ENCODE data around the gene RCC1.

The RCC1 gene

GRCh38 chr1:28494737-28495136, 11.1 kb upstream of the RCC1 start:
- Histone ChIP-seq H3F3A (ENCODE audit: control insufficient read depth, insufficient read depth) (peaks cover 3% of the 10 kb centered on the region; the same call in 1 of the 2 replicates), H3K27me3 (ENCODE audit: control insufficient read depth, low read length) (no peaks in the 10 kb centered on the region), H3K79me2 (ENCODE audit: control insufficient read depth, low read length) (no peaks in the 10 kb centered on the region), H3K9me2 (replicated peaks; ENCODE audit: control insufficient read depth, low read length) (no peaks in the 10 kb centered on the region), H3K4me1 (ENCODE audit: control insufficient read depth, low read length) (peaks cover 7% of the 10 kb centered on the region), H3K36me3 (ENCODE audit: control insufficient read depth, low read length) (peaks cover 17% of the 10 kb centered on the region), H3K4me3 (ENCODE audit: low read length) (no peak overlapping the region), H3K9me3 (ENCODE audit: control insufficient read depth, insufficient read depth, low read length) (no peaks in the 10 kb centered on the region), H3K27ac (ENCODE audit: low read depth, low read length) (no peak overlapping the region), H3K4me2 (ENCODE audit: low read length) (no peak overlapping the region), H4K20me1 (ENCODE audit: control insufficient read depth, insufficient read depth, low read depth, low read length) (no peaks in the 10 kb centered on the region)
- TF ChIP-seq EZH2phosphoT487 (IDR thresholded peaks at IDR 0.05; ENCODE audit: borderline replicate concordance, low read length) (no peak), CTCF (IDR thresholded peaks at IDR 0.05; ENCODE audit: low read depth, low read length, poor library complexity, severe bottlenecking) (no peak)

- H4K20me1 ChIP-seq (ENCODE audit: control insufficient read depth, insufficient read depth, low read depth, low read length): no peaks in the 10 kb centered on the region
- no peaks in the 10 kb centered on the region for H3K79me2 ChIP-seq (ENCODE audit: control insufficient read depth, low read length)
- peaks cover 9% of the 10 kb centered on the region for H3K4me1 ChIP-seq (ENCODE audit: control insufficient read depth, low read length)
- H3K36me3 ChIP-seq (ENCODE audit: control insufficient read depth, low read length): peaks cover 6% of the 10 kb centered on the region
- H3K4me2 ChIP-seq (ENCODE audit: low read length): no peak overlapping the region
- no peaks in the 10 kb centered on the region for H3K9me2 ChIP-seq (replicated peaks; ENCODE audit: control insufficient read depth, low read length)
- H3K27me3 ChIP-seq (ENCODE audit: control insufficient read depth, low read length): no peaks in the 10 kb centered on the region
- no peak overlapping the region for H3K4me3 ChIP-seq (ENCODE audit: low read length)
- no peak for TF ChIP-seq CTCF (IDR thresholded peaks at IDR 0.05; ENCODE audit: low read depth, low read length, poor library complexity, severe bottlenecking)
- no peak for TF ChIP-seq EZH2phosphoT487 (IDR thresholded peaks at IDR 0.05; ENCODE audit: borderline replicate concordance, low read length)
- no peaks in the 10 kb centered on the region for H3K9me3 ChIP-seq (ENCODE audit: control insufficient read depth, insufficient read depth, low read length)
- H3F3A ChIP-seq (ENCODE audit: control insufficient read depth, insufficient read depth): peaks cover 14% of the 10 kb centered on the region
- no peak overlapping the region for H3K27ac ChIP-seq (ENCODE audit: low read depth, low read length)
Observed at GRCh38 chr1:28499553-28499952, 6.3 kb upstream of the RCC1 start.

DNA sequence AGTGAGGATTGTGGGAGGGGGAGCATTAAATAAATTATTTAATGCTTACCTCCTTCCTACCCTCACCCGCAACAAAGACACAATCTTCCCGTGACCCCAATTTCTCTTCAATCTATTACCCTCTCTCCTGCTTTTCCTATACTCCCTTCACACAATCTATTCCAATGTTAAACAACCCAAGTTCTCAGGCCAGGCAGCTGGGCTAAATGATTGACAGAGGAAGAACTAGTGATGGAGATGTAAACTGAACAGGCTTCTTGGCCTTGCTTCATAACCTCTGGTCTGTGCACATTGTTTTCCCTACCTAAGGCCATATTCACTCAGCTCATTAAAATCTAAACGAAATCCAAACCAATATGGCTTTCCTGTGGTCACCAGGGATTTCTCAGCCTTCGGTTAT, 3.9 kb upstream of the RCC1 start:
- H3K79me2 ChIP-seq (ENCODE audit: control insufficient read depth, low read length): peaks cover 18% of the 10 kb centered on the region
- no peaks in the 10 kb centered on the region for H3K9me2 ChIP-seq (replicated peaks; ENCODE audit: control insufficient read depth, low read length)
- H3K4me2 ChIP-seq (ENCODE audit: low read length): no peak overlapping the region
- H3K27me3 ChIP-seq (ENCODE audit: control insufficient read depth, low read length): no peaks in the 10 kb centered on the region; the same call in 1 of the 2 replicates
- H3K36me3 ChIP-seq (ENCODE audit: control insufficient read depth, low read length): peaks cover 17% of the 10 kb centered on the region
- H3K9me3 ChIP-seq (ENCODE audit: control insufficient read depth, insufficient read depth, low read length): no peaks in the 10 kb centered on the region
- peaks cover 31% of the 10 kb centered on the region for H3F3A ChIP-seq (ENCODE audit: control insufficient read depth, insufficient read depth)
- no peaks in the 10 kb centered on the region for H4K20me1 ChIP-seq (ENCODE audit: control insufficient read depth, insufficient read depth, low read depth, low read length)
- TF ChIP-seq EZH2phosphoT487 (IDR thresholded peaks at IDR 0.05; ENCODE audit: borderline replicate concordance, low read length) (no peak), CTCF (IDR thresholded peaks at IDR 0.05; ENCODE audit: low read depth, low read length, poor library complexity, severe bottlenecking) (no peak)
- H3K4me1 ChIP-seq (ENCODE audit: control insufficient read depth, low read length): peaks cover 8% of the 10 kb centered on the region
- no peak overlapping the region for H3K4me3 ChIP-seq (ENCODE audit: low read length)
- H3K27ac ChIP-seq (ENCODE audit: low read depth, low read length): no peak overlapping the region

All from DOHH2 (cell line).